ENCODE measurements around the gene FMN1.

FMN1 gene

DNA sequence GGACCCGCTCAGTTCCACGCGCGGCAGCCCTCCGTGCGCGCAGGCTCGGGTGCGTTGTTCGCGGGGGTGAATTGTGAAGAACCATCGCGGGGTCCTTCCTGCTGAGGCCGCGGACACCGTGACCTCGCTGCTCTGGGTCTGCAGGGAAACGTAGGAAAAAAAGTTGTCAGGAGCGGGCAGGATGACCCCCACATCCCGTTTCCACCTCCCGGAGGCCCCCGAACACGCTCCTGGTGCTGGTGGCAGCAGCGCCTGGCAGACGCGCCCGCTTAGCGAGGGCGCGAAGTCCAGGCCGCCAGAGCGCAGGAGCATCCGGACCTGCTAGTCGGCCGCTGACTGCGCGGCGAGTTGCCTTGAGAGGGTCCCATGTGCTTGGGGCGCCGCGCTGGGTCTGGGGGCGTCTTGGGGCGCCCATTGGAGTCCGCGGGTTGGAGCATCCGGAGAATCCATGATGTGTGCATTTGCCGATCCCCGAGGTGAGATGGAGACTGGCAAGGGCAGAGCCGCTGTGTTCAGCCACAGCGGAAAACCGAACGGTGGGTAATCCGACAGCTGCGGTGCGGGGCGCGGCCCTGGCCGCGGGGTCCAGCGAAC, 476.2 kb downstream of the FMN1 start:
- peak overlapping the region; percentile 24 to 49 for H3K4me3 ChIP-seq
- peaks cover 0 to 28% (median 22%) of the 10 kb centered on the region in 4 donors for H3K4me1 ChIP-seq
- no peak overlapping the region for H3K27ac ChIP-seq
- TF ChIP-seq, protein P1, sequence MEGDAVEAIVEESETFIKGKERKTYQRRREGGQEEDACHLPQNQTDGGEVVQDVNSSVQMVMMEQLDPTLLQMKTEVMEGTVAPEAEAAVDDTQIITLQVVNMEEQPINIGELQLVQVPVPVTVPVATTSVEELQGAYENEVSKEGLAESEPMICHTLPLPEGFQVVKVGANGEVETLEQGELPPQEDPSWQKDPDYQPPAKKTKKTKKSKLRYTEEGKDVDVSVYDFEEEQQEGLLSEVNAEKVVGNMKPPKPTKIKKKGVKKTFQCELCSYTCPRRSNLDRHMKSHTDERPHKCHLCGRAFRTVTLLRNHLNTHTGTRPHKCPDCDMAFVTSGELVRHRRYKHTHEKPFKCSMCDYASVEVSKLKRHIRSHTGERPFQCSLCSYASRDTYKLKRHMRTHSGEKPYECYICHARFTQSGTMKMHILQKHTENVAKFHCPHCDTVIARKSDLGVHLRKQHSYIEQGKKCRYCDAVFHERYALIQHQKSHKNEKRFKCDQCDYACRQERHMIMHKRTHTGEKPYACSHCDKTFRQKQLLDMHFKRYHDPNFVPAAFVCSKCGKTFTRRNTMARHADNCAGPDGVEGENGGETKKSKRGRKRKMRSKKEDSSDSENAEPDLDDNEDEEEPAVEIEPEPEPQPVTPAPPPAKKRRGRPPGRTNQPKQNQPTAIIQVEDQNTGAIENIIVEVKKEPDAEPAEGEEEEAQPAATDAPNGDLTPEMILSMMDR (IDR thresholded peaks at IDR 0.05), result no peak
- no peaks in the 10 kb centered on the region for H3K9me3 ChIP-seq
- intact Hi-C loops (cut with DNase I; ENCODE audit: low total_unique reads), result no loop called here
- peaks cover 0 to 63% of the 10 kb centered on the region in 2 donors for H3K27me3 ChIP-seq
- H3K36me3 ChIP-seq, result no peaks in the 10 kb centered on the region
- no peak for DNase-seq

DNA sequence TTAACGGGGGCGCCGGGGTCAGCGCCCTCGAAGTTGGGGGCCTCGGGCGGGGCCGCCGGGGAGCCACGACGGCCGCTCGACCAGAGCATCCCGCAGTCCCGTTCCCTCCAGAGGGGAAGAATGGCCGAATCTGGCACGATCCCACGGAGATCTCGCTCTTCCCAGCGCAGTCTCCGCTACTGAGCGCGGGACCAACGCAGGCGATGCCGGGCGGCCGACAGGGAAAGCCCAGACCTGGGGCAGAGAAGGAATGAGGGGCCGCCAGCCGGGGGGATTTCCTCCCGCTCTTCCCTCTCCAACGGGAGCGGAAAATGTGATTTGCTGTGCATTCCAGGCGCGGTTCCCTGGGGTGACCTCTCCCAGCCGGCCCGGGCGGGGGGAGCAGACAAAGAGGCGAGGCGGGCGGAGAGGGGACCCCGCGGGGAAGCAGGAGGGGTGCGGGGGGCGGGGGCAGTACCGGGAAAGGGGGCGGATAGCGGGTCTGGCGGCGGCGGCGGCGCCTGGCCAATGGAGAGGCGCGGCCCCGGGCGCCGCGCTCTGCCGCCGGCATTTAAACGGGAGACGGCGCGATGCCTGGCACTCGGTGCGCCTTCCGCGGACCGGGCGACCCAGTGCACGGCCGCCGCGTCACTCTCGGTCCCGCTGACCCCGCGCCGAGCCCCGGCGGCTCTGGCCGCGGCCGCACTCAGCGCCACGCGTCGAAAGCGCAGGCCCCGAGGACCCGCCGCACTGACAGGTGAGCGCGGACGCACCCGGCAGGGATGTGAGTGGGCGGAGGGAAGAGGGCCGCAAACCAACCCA, 476.9 kb downstream of the FMN1 start, which contains the start of gene GREM1:
TSS of gene GREM1 (plus strand) at position 579 of the 801 bp plus-strand sequence. CDS start 12,687 bp downstream, outside the sequence.
- H3K27ac ChIP-seq, result no peak within 1 kb of the TSS
- no peaks in the 10 kb centered on the region for H3K36me3 ChIP-seq
- peak within 1 kb of the TSS; percentile 24 to 49 for H3K4me3 ChIP-seq
- intact Hi-C loops (cut with DNase I; ENCODE audit: low total_unique reads), result no loop called here
- peaks cover 0 to 28% (median 22%) of the 10 kb centered on the region in 4 donors for H3K4me1 ChIP-seq
- no peak for DNase-seq
- TF ChIP-seq, protein P1 (IDR thresholded peaks at IDR 0.05), result no peak
- peaks cover 0 to 64% of the 10 kb centered on the region in 2 donors for H3K27me3 ChIP-seq
- no peaks in the 10 kb centered on the region for H3K9me3 ChIP-seq

DNA sequence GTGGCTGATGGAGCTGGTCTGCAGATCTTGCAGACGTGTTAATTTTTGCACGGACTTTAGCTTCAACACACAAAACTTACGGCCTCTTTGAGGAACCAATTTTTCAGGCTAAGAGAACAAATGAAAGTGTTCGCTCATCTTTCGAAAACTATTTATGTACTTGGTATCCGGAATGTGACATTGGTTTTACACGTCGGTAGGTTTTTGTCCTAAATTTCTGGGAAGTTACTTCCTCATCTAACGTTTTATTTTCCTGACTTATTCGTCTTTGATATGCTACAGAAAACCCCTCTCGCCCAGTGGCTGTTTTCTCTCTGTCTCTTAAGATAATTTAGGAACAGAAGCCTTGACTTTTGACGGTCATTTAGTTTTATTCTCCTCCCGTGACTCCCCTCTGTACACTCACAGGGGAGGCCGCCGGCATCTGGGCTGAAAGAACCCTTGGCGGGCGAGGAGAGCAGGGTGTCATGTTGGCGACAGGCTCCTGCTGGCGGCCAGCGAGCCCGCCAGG, 477.5 kb downstream of the FMN1 start:
- Histone ChIP-seq H3K27ac (no peak overlapping the region), H3K4me3 (peak overlapping the region; percentile 24 to 49)

DNA sequence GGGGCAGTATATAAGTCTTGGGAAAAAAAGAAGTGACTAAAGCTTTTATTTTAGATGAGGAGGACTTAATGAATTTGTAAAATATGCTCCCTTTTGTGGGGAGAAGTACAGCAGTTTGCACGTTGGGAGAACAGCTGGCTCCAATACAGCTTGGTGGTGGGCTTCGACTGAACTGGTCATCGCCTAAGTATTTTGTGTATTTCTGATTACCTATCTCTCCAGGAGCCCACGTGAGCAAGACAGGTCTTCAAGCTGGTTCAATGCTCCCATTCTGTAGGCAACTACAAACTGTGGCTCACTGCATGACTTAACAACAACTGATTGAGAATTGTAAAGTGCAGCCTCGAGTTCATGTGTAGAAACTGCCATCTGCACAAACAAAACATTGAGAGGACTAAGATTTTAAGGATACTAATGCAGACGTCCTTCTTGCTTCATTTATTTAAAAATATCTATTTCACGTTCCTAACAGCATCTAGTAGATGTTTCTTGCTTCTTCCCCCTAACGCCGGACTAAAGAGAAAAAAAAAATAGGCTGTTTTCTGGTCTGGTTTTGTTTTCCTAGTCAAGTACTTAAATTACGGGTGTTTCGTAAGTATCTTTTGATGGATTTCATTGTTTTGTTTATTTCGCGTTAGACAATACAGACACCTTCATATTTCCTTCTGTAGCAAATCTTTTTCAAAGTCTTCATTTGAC, 478.1 kb downstream of the FMN1 start:
- Histone ChIP-seq H3K4me3 (no peak overlapping the region), H3K36me3 (no peaks in the 10 kb centered on the region), H3K27me3 (peaks cover 0 to 61% of the 10 kb centered on the region in 2 donors), H3K9me3 (no peaks in the 10 kb centered on the region), H3K27ac (no peak overlapping the region), H3K4me1 (peaks cover 0 to 28% (median 22%) of the 10 kb centered on the region in 4 donors)
- intact Hi-C loops (cut with DNase I; ENCODE audit: low total_unique reads), result no loop called here
- no peak for DNase-seq
- TF ChIP-seq, protein P1 (IDR thresholded peaks at IDR 0.05), result no peak

More for the DNA sequence above, 477.5 kb downstream of the FMN1 start:
- H3K36me3 ChIP-seq, result no peaks in the 10 kb centered on the region
- TF ChIP-seq, protein P1 (IDR thresholded peaks at IDR 0.05), result no peak
- no peak for DNase-seq
- intact Hi-C loops (cut with DNase I; ENCODE audit: low total_unique reads), result no loop called here
- no peaks in the 10 kb centered on the region for H3K9me3 ChIP-seq
- peaks cover 0 to 28% (median 22%) of the 10 kb centered on the region in 4 donors for H3K4me1 ChIP-seq
- H3K27me3 ChIP-seq, result peaks cover 0 to 64% of the 10 kb centered on the region in 2 donors
